OCI-LY1 (cell line): ENCODE data around the gene PTPN18.

Experiments
- CTCF ChIP-seq: fragments of 200-600 bp; sonication (generic), shearing (Covaris generic); IDR thresholded peaks from 2 replicates; pipeline ENCODE4 v1.5.1; 2017; ENCODE audit warnings: mild to moderate bottlenecking, antibody characterized with exemption, low read length, moderate library complexity, mixed read lengths
- EZH2 ChIP-seq: fragments of 200-600 bp; sonication (generic), shearing (Covaris generic); IDR thresholded peaks from 2 replicates; pipeline ENCODE4 v1.8.0; 2017; ENCODE audit warnings: borderline replicate concordance, mixed run types, mild to moderate bottlenecking, antibody characterized with exemption, low read length, moderate library complexity, mixed read lengths

- TF ChIP-seq EZH2 (no peak), CTCF (no peak)
Observed at GRCh38 chr2:130369311-130369964, 13.6 kb downstream of the PTPN18 start.
